Uterus (tissue), 2 donors: ENCODE measurements around the gene VSIR.

Source experiments
- CTCF ChIP-seq, 4 experiments: fragments of 200-600 bp in 2 of 4; fragments of 450-650 bp in 2 of 4; sonication (generic) in 2 of 4; IDR thresholded peaks; one replicate each; pipeline ENCODE4 v1.5.1; 2016 to 2019; ENCODE audit warnings: antibody characterized with exemption in 4 of 4, mild to moderate bottlenecking in 2 of 4, moderate library complexity in 1 of 4
- POLR2A ChIP-seq, 2 donors: fragments of 450-650 bp; IDR thresholded peaks; one replicate each; pipeline ENCODE4 v1.6.1; 2016; ENCODE audit warnings: antibody characterized with exemption in 2 of 2, mild to moderate bottlenecking in 1 of 2, moderate library complexity in 1 of 2

DNA sequence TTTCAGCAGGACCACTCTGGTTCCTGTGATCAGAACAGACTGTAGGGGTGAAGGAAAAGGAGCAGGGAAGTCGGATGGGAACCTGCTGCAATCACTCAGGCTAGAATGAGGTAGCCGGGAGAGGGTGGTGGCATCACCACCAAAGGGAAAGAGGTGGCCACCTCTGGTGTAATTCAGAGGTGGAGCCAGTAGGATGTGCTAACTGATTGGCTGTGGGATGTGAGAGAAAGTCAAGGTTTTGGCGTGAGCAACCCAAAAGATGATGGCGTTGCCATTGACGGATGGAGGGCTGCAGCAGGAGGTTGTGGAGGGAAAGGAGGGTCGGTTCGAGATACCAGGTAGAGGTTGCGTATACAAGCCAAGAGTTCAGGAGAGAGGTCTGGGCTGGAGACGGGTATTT lies 7.4 kb upstream of the VSIR start:
- TF ChIP-seq CTCF (IDR thresholded peaks at IDR 0.05) (no peak), POLR2A (IDR thresholded peaks at IDR 0.05) (no peak)
